Kidney glomerular epithelial cell (primary cell): ENCODE data around the gene SNX19.

Source experiments
- DNase-seq: peaks from one replicate; lab custom pipeline; 2025; lab: John Stamatoyannopoulos, UW

The SNX19 gene

GRCh38 chr11:130840679-130841078 is 75.6 kb downstream of the SNX19 start:
- no peak for DNase-seq

- DNase-seq = no peak
Measured at GRCh38 chr11:130839981-130840666, 76.2 kb downstream of the SNX19 start.

GRCh38 chr11:130837194-130837593 is 79.1 kb downstream of the SNX19 start:
- DNase-seq = no peak

- no peak for DNase-seq
Measured at GRCh38 chr11:130834886-130835285, 81.4 kb downstream of the SNX19 start.

GRCh38 chr11:130832566-130833425 is 83.5 kb downstream of the SNX19 start:
- no peak for DNase-seq

- no peak for DNase-seq
Measured at GRCh38 chr11:130831976-130832375, 84.3 kb downstream of the SNX19 start.

- no peak for DNase-seq
Measured at GRCh38 chr11:130831506-130831905, 84.8 kb downstream of the SNX19 start.

GRCh38 chr11:130830566-130830965 is 85.7 kb downstream of the SNX19 start:
- no peak for DNase-seq

- no peak for DNase-seq
Measured at GRCh38 chr11:130829920-130830511, 86.3 kb downstream of the SNX19 start.

- no peak for DNase-seq
Measured at GRCh38 chr11:130828741-130829140, 87.5 kb downstream of the SNX19 start.

- peak; percentile 75 for DNase-seq
Measured at GRCh38 chr11:130827451-130828377, 88.6 kb downstream of the SNX19 start.

- no peak for DNase-seq
Measured at GRCh38 chr11:130826572-130826971, 89.7 kb downstream of the SNX19 start.

- no peak for DNase-seq
Measured at GRCh38 chr11:130825983-130826382, 90.3 kb downstream of the SNX19 start.

- no peak for DNase-seq
Measured at GRCh38 chr11:130825561-130825960, 90.7 kb downstream of the SNX19 start.
